Heart right ventricle (tissue), 16 donors: ENCODE results near the gene PIP5KL1. TPM values are rescaled to one million over a fixed set of nuclear protein-coding genes. Genes with fewer than 3 reads are reported as not detected.

Experiments
- ATAC-seq, 8 donors: fragments of 200-7000 bp; cut with Tn5 transposase; one replicate each; pipeline ENCODE4 v1.9.1; 2020; ENCODE audit warnings: mild to moderate bottlenecking in 8 of 8, moderate library complexity in 8 of 8, moderate number of reproducible peaks in 1 of 8
- DNase-seq, 2 donors: peaks; one replicate each; pipeline ENCODE4 v3.0.0-alpha.2; 2020
- H3K27ac ChIP-seq, 10 donors: fragments of 200-600 bp; sonication (generic) in 2 of 10; one replicate each; pipeline versions ENCODE4 v1.5.0 to v1.8.0; 2020 to 2022; ENCODE audit warnings: mild to moderate bottlenecking in 3 of 10
- H3K27me3 ChIP-seq, 7 donors: fragments of 200-600 bp; one replicate each; pipeline ENCODE4 v1.8.0; 2021 to 2022; ENCODE audit warnings: mild to moderate bottlenecking in 2 of 7
- H3K36me3 ChIP-seq, 9 donors: fragments of 200-600 bp; sonication (generic) in 1 of 9; one replicate each; pipeline versions ENCODE4 v1.5.0 to v1.8.0; 2020 to 2022; ENCODE audit warnings: mild to moderate bottlenecking in 2 of 9
- H3K4me1 ChIP-seq, 9 donors: fragments of 200-600 bp; sonication (generic) in 1 of 9; one replicate each; pipeline versions ENCODE4 v1.5.0 to v1.8.0; 2020 to 2022; ENCODE audit warnings: mild to moderate bottlenecking in 4 of 9
- H3K4me3 ChIP-seq, 10 donors: fragments of 200-600 bp; sonication (generic) in 2 of 10; one replicate each; pipeline versions ENCODE4 v1.5.0 to v1.8.0; 2020 to 2022; ENCODE audit warnings: mild to moderate bottlenecking in 7 of 10, moderate library complexity in 2 of 10
- H3K9me3 ChIP-seq, 11 donors: fragments of 200-600 bp in 10 of 11; sonication (generic) in 2 of 11; one replicate each; pipeline versions ENCODE4 v1.5.0 to v1.8.0; 2013 to 2022; ENCODE audit warnings: mild to moderate bottlenecking in 2 of 11, control low read depth in 1 of 11, moderate library complexity in 1 of 11
- WGBS, 2 donors: extraction: QIAGEN DNeasy Blood & Tissue Kit; methylation state at CpG; one replicate each; pipeline ENCODE4 v1.1.7; 2013; ENCODE audit warnings: inconsistent platforms in 1 of 2; 5-methylcytosine and 5-hydroxymethylcytosine counted together
- intact Hi-C, 10 donors: fragments of 100-400 bp; cut with DNase I; formaldehyde crosslinking; loops; one replicate each; pipeline versions ENCODE4 v1.11.1 to v1.14.2; 2022
- polyA plus RNA-seq, 2 donors: library from polyadenylated mRNA; stranded (reverse); fragments of 200-250 nt; gene quantifications; one replicate each; pipeline ENCODE4 v1.2.3, GENCODE V29; 2013
- total RNA-seq, 10 donors: library from RNA; stranded (reverse); fragmentation: NEBNext Ultra II Directional in 3 of 10; extraction: Animal tissue kit (Norgen Biotek cat#: 25700) in 3 of 10; gene quantifications; one replicate each; pipeline versions ENCODE4 v1.2.1 to v1.2.4, GENCODE V29; 2021 to 2023
- TF ChIP-seq, protein P1 (sequence below), 9 donors: fragments of 200-600 bp; sonication (generic) in 2 of 9; IDR thresholded peaks; one replicate each; pipeline versions ENCODE4 v1.5.0 to v1.8.0; 2021 to 2022; ENCODE audit warnings: antibody characterized with exemption in 9 of 9, mild to moderate bottlenecking in 5 of 9, moderate library complexity in 1 of 9
- donor health status: Arrhythmogenic right ventricular cardiomyopathy.
- donor health status: ischemic (EF 13 %, LVEDD 7.1; RV severe dilation, severe dysfunction).
- donor health status: healthy with polysubstance abuse.
- donor health status: DM: no; HTN: yes; CAD: no.
- donor health status: DM: no; HTN: no; CAD: no.
- donor health status: ischemic (EF 25% LVEDD 6.9; RV normal size, moderate dysfunction).
- donor health status: ischemic (EF 25% LVEDD 5.7; RV mildly dilated, moderate dysfunction).
- donor health status: healthy.
- donor health status: DM: yes; HTN: yes; CAD: no.
- donor health status: Ischemic cardiomyopathy.
- donor health status: ischemic (EF 35%, LVEDD 5.7; RV mildly dilated, moderate dysfunction).
- donor health status: nonischemic (EF 11% LVEDD 7.7; RV severe dilation, severe dysfunction).
- donor health status: DM: yes; HTN: yes; CAD: no.
- donor health status: PGD.
- donor health status: ischemic (EF 29% LVEDD 5.4; RV normal size, mild dysfunction).
- donor health status: nonischemic (EF 23%, LVEDD 6.1; RV moderate dilation, normal function).

PIP5KL1 gene
- total and polyA plus RNA-seq, 12 donors, result 0.25 to 0.59 (median 0.46) TPM; not detected in 4

DNA sequence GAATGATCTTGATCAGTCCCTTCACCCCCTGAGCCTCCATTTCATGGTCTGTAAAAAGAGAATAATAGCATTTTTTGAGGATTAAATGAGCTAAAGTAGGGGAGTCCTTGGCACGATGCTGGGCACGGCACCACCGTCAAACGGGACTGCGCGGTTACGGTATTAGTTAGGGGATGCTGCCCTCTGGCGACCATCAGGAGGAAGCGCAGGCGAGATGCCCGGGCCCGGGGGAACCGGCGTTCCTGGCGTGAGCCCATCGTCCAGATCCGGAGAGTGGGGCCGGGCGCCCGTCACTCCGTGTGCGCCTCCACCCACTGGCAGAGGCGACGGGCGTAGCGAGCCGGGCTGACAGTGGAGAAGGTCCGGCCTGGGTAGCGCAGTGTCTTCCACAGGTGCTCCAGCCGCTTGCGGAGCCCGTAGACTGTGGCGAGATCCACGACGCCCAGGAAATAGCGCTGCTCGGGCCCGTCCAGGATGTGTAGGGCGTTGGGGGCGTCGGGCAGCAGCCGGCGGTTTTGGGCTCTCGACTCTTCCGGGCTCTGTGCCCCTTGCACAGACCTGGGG lies 8.9 kb downstream of the PIP5KL1 start:
- ATAC-seq, result peak; percentile 10 to 36 (median 33)
- peaks cover 8 to 46% (median 32%) of the 10 kb centered on the region in 9 donors for H3K4me1 ChIP-seq
- 9 to 12% methylated on average over 45 of the region's 45 CpGs for WGBS, 2 donors
- intact Hi-C loops, result loop anchor here (1.0 to 10.0 kb wide), 16 partner anchors 44 to 707 kb away; partner anchors contain the start of genes TOR2A (in 8 of the 10), CDK9 (in 2 of the 10) and AK1 (in 1 of the 10)
- H3K27ac ChIP-seq, result no peak overlapping the region
- DNase-seq, result peak; percentile 73 to 80
- H3K36me3 ChIP-seq, result no peaks in the 10 kb centered on the region
- H3K9me3 ChIP-seq, result no peaks in the 10 kb centered on the region
- TF ChIP-seq, protein P1, sequence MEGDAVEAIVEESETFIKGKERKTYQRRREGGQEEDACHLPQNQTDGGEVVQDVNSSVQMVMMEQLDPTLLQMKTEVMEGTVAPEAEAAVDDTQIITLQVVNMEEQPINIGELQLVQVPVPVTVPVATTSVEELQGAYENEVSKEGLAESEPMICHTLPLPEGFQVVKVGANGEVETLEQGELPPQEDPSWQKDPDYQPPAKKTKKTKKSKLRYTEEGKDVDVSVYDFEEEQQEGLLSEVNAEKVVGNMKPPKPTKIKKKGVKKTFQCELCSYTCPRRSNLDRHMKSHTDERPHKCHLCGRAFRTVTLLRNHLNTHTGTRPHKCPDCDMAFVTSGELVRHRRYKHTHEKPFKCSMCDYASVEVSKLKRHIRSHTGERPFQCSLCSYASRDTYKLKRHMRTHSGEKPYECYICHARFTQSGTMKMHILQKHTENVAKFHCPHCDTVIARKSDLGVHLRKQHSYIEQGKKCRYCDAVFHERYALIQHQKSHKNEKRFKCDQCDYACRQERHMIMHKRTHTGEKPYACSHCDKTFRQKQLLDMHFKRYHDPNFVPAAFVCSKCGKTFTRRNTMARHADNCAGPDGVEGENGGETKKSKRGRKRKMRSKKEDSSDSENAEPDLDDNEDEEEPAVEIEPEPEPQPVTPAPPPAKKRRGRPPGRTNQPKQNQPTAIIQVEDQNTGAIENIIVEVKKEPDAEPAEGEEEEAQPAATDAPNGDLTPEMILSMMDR (IDR thresholded peaks at IDR 0.05), result peak; percentile 91 to 99 (median 98)
- H3K27me3 ChIP-seq, result peaks cover 0 to 40% (median 18%) of the 10 kb centered on the region in 7 donors
- H3K4me3 ChIP-seq, result peak overlapping the region in 7 of 10 donors; percentile 6 to 42 (median 33)

DNA sequence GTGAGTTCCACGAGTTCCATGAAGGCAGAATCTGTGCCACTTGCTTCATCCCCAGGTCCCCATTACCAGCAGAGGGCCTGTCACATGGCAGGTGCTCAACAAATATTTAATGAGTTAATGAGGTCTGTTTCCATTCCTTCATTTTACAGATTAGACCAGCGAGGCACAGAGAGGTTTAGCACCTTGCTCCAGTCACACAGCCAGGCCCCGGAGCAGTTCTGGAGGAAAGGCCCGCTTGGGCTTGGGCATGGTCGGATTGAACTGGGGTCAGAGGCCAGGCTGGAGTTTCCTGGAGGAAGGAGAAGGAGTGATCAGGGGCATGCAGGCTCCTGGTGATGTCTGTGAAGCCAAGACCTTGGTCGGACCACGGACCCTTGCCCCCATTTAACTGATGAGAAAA lies 9.8 kb downstream of the PIP5KL1 start:
- Histone ChIP-seq H3K36me3 (no peaks in the 10 kb centered on the region), H3K4me3 (no peak overlapping the region), H3K4me1 (peaks cover 8 to 54% (median 41%) of the 10 kb centered on the region in 9 donors), H3K27ac (no peak overlapping the region), H3K27me3 (peaks cover 0 to 32% (median 9%) of the 10 kb centered on the region in 7 donors), H3K9me3 (no peaks in the 10 kb centered on the region)
- DNase-seq (no peak), ATAC-seq (no peak)
- 88 to 94% methylated on average over 7 of the region's 7 CpGs for WGBS, 2 donors
- intact Hi-C loops, result loop anchor here (1.0 to 10.0 kb wide), 16 partner anchors 43 to 706 kb away; partner anchors contain the start of genes TOR2A (in 8 of the 10), CDK9 (in 2 of the 10) and AK1 (in 1 of the 10)
- TF ChIP-seq, protein P1 (IDR thresholded peaks at IDR 0.05), result no peak

DNA sequence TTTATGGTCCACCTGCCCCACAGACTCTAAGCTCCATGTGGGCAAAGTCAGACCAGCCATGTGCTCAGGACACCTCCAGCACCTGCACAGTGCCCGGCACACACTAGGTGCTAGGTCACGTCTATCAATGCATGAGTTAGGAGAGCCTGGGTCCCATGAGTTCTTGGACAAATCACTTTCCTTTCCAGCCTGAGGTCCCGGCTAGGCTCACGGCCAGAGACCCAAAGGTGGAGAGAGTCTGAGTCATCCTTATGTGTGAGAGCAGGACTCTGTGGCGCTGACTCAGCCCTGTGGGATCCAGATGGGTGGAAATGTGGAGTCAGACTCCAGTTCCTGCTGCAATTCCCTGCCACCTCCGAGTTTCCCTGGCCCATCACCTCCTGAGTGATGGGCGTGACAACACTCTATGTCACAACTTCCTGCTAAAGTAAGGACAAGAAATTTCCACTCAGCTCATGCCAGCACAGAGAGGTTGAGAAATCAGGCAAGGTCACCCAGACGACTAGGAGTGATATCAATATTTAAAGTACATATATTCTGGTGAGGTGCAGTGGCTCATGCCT lies 11.2 kb downstream of the PIP5KL1 start:
- intact Hi-C loops, result loop anchor here in 8 of 10 donors (5.0 to 10.0 kb wide), 7 partner anchors 42 to 182 kb away; partner anchors contain the start of genes CDK9 (in 2 of the 8), AK1 (in 1 of the 8), FPGS (in 1 of the 8) and TOR2A (in 1 of the 8)
- TF ChIP-seq, protein P1 (IDR thresholded peaks at IDR 0.05), result no peak
- Histone ChIP-seq H3K27ac (peak overlapping the region in 5 of 10 donors; percentile 2 to 64 (median 53)), H3K27me3 (peaks cover 0 to 20% (median 0%) of the 10 kb centered on the region in 7 donors), H3K36me3 (peaks cover 0 to 7% (median 0%) of the 10 kb centered on the region in 9 donors), H3K9me3 (no peaks in the 10 kb centered on the region), H3K4me1 (peaks cover 12 to 64% (median 50%) of the 10 kb centered on the region in 9 donors), H3K4me3 (no peak overlapping the region)
- WGBS, 2 donors, result 50 to 61% methylated on average over 8 of the region's 8 CpGs
- ATAC-seq (peak in 7 of 8 donors; percentile 6 to 72 (median 32)), DNase-seq (peak; percentile 76 to 77)
